Transverse colon (tissue), 3 donors: ENCODE results near the gene ACP3.

Source experiments
- CTCF ChIP-seq, 5 experiments: fragments of 200-600 bp in 3 of 5; fragments of 450-650 bp in 2 of 5; sonication (generic) in 3 of 5; IDR thresholded peaks; 1 replicate in 2 of 5; 2 replicates in 3 of 5; pipeline ENCODE4 v1.5.1; 2016 to 2017; ENCODE audit warnings: antibody characterized with exemption in 5 of 5, inconsistent platforms in 3 of 5, mild to moderate bottlenecking in 2 of 5, moderate library complexity in 1 of 5
- POLR2A ChIP-seq: fragments of 450-650 bp; IDR thresholded peaks from one replicate; pipeline ENCODE4 v1.6.1; 2016; ENCODE audit warnings: antibody characterized with exemption, mild to moderate bottlenecking, moderate library complexity

DNA sequence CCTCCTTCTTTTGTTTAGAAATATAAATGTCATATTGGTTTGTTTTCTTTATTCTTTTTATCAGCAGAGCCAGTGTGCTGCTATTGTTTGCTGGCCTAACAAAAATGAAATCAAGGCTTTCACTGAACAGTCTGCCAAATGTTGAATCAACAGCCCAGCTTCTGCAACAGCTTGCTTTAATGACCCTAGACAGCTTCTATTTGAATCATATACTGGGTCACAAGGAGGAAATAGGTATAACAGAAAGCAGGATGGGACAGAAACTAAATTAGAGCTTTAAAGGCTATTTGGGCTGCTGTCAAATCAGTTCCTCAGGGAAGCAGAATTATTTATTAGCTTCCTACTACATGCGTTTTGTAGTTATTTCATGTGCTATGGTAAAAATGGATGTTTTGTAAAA is 88.0 kb downstream of the ACP3 start:
- TF ChIP-seq CTCF (IDR thresholded peaks at IDR 0.05) (no peak), POLR2A (no peak)
